GM18951 (cell line): ENCODE measurements around the gene LPGAT1.

Experiments used
- POLR2A ChIP-seq: IDR thresholded peaks from 4 replicates; pipeline ENCODE4 v1.6.1; 2011; ENCODE audit warnings: mild to moderate bottlenecking; ENCODE audit not compliant: insufficient read length, insufficient read depth; ENCODE audit errors: extremely low read depth
- in situ Hi-C: fragments of 300-500 bp; cut with MboI; formaldehyde crosslinking; loops from one replicate; pipeline ENCODE4 v1.12.0; 2022; ENCODE audit warnings: low sequenced_read_pairs, mixed read lengths, inconsistent platforms; ENCODE audit not compliant: unreplicated experiment

The LPGAT1 gene

GRCh38 chr1:211811848-211812247, 18.7 kb downstream of the LPGAT1 start:
- TF ChIP-seq POLR2A = no peak
- in situ Hi-C loops = no loop called here

GRCh38 chr1:211811126-211811525, 19.4 kb downstream of the LPGAT1 start:
- in situ Hi-C loops = no loop called here
- no peak for TF ChIP-seq POLR2A

- in situ Hi-C loops = no loop called here
- no peak for TF ChIP-seq POLR2A
Observed at GRCh38 chr1:211808475-211808874, 22.1 kb downstream of the LPGAT1 start.

GRCh38 chr1:211804915-211805314, 25.6 kb downstream of the LPGAT1 start:
- no peak for TF ChIP-seq POLR2A
- in situ Hi-C loops = no loop called here

- no peak for TF ChIP-seq POLR2A
- in situ Hi-C loops = no loop called here
Observed at GRCh38 chr1:211800925-211801607, 29.5 kb downstream of the LPGAT1 start.

GRCh38 chr1:211797994-211798393, 32.6 kb downstream of the LPGAT1 start:
- TF ChIP-seq POLR2A = no peak
- in situ Hi-C loops = no loop called here

GRCh38 chr1:211791979-211792378, 38.6 kb downstream of the LPGAT1 start:
- in situ Hi-C loops = no loop called here
- no peak for TF ChIP-seq POLR2A

GRCh38 chr1:211789641-211790464, 40.7 kb downstream of the LPGAT1 start:
- no peak for TF ChIP-seq POLR2A
- in situ Hi-C loops = no loop called here

GRCh38 chr1:211788626-211789025, 41.9 kb downstream of the LPGAT1 start:
- in situ Hi-C loops = no loop called here
- TF ChIP-seq POLR2A = no peak

GRCh38 chr1:211783897-211784296, 46.7 kb downstream of the LPGAT1 start:
- in situ Hi-C loops = no loop called here

GRCh38 chr1:211783266-211783665, 47.3 kb downstream of the LPGAT1 start:
- in situ Hi-C loops = no loop called here
- no peak for TF ChIP-seq POLR2A

More at GRCh38 chr1:211783897-211784296, 46.7 kb downstream of the LPGAT1 start:
- TF ChIP-seq POLR2A = no peak

GRCh38 chr1:211781260-211781659, 49.3 kb downstream of the LPGAT1 start:
- TF ChIP-seq POLR2A = no peak
- in situ Hi-C loops = no loop called here

- in situ Hi-C loops = no loop called here
- TF ChIP-seq POLR2A = no peak
Observed at GRCh38 chr1:211775170-211775569, 55.4 kb downstream of the LPGAT1 start.

GRCh38 chr1:211764701-211765100, 65.9 kb downstream of the LPGAT1 start:
- no peak for TF ChIP-seq POLR2A
- in situ Hi-C loops = no loop called here
